ENCODE data around the gene CYTH3. TPM values are rescaled to one million over a fixed set of nuclear protein-coding genes. Genes with fewer than 3 reads are reported as not detected.
A peak's percentile ranks its signal among the peaks of the same experiment; 100 is the strongest.

Gene CYTH3
- total RNA-seq, 1 donor from 2014 or later = 24.1 TPM

GRCh38 chr7:6273380-6273837 is 985 bp upstream of the CYTH3 start:
- Mint-ChIP-seq H3K9me3 (no peaks in the 10 kb centered on the region), H3K27me3 (ENCODE audit: low read depth) (peaks cover 15% of the 10 kb centered on the region), H3K36me3 (ENCODE audit: low read depth) (no peaks in the 10 kb centered on the region), H3K4me1 (peaks cover 48% of the 10 kb centered on the region), H3K4me3 (peak overlapping the region; percentile 86), H3K27ac (ENCODE audit: unreplicated experiment) (no peak overlapping the region)
- no peak for TF ChIP-seq CTCF (conservative IDR thresholded peaks at IDR 0.05)
- no peak for DNase-seq (ENCODE audit: low read depth, low spot score)

- Mint-ChIP-seq H3K27me3 (ENCODE audit: low read depth) (peaks cover 15% of the 10 kb centered on the region), H3K27ac (ENCODE audit: unreplicated experiment) (peak overlapping the region; percentile 53), H3K36me3 (ENCODE audit: low read depth) (no peaks in the 10 kb centered on the region), H3K4me3 (peak overlapping the region; percentile 90), H3K4me1 (peaks cover 40% of the 10 kb centered on the region), H3K9me3 (no peaks in the 10 kb centered on the region)
- no peak for TF ChIP-seq CTCF (conservative IDR thresholded peaks at IDR 0.05)
- DNase-seq (ENCODE audit: low read depth, low spot score) = peak; percentile 27
These were observed 557 bp downstream of the CYTH3 start for GRCh38 chr7:6271694-6272440.

- H3K9me3 Mint-ChIP-seq = no peaks in the 10 kb centered on the region
- H3K27me3 Mint-ChIP-seq (ENCODE audit: low read depth) = peaks cover 15% of the 10 kb centered on the region
- H3K36me3 Mint-ChIP-seq (ENCODE audit: low read depth) = no peaks in the 10 kb centered on the region
- H3K4me1 Mint-ChIP-seq = peaks cover 43% of the 10 kb centered on the region
- no peak for DNase-seq (ENCODE audit: low read depth, low spot score)
- H3K4me3 Mint-ChIP-seq = peak overlapping the region; percentile 90
- peak; percentile 26 for TF ChIP-seq CTCF (conservative IDR thresholded peaks at IDR 0.05)
- no peak overlapping the region for H3K27ac Mint-ChIP-seq (ENCODE audit: unreplicated experiment)
These were observed 1.3 kb downstream of the CYTH3 start for GRCh38 chr7:6271060-6271658.

- H3K4me3 Mint-ChIP-seq = peak overlapping the region; percentile 60
- H3K4me1 Mint-ChIP-seq = peaks cover 50% of the 10 kb centered on the region
- no peaks in the 10 kb centered on the region for H3K36me3 Mint-ChIP-seq (ENCODE audit: low read depth)
- TF ChIP-seq CTCF (conservative IDR thresholded peaks at IDR 0.05) = no peak
- no peaks in the 10 kb centered on the region for H3K9me3 Mint-ChIP-seq
- DNase-seq (ENCODE audit: low read depth, low spot score) = no peak
- H3K27ac Mint-ChIP-seq (ENCODE audit: unreplicated experiment) = no peak overlapping the region
- peaks cover 15% of the 10 kb centered on the region for H3K27me3 Mint-ChIP-seq (ENCODE audit: low read depth)
These were observed 2.9 kb downstream of the CYTH3 start for GRCh38 chr7:6269527-6269926.

- Mint-ChIP-seq H3K36me3 (ENCODE audit: low read depth) (no peaks in the 10 kb centered on the region), H3K4me3 (no peak overlapping the region), H3K27me3 (ENCODE audit: low read depth) (peaks cover 15% of the 10 kb centered on the region), H3K27ac (ENCODE audit: unreplicated experiment) (no peak overlapping the region), H3K4me1 (peaks cover 51% of the 10 kb centered on the region), H3K9me3 (no peaks in the 10 kb centered on the region)
- no peak for DNase-seq (ENCODE audit: low read depth, low spot score)
- no peak for TF ChIP-seq CTCF (conservative IDR thresholded peaks at IDR 0.05)
These were observed 3.5 kb downstream of the CYTH3 start for GRCh38 chr7:6268907-6269306.
